ENCODE measurements around the gene HGFAC.

Gene HGFAC

DNA sequence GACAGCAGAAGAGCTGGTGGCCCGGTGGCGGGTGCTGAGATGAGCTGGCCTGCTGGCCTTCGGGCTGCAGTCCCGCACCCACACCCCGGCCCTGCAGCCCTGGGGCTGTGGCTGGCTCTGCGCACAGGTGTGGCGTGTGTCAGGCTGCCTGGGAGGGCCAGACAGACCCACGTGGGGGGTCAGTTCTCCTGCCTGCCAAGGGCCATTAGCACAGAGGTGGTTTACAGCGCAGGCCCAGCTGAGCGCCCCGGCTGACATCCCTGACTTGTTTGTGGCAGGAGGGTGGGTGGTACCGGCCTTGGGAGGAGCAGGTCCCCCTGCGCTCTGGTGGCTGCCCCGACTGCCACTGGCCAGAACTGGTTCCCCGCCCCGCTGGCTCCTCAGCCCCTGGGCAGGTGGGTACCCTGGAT, 9.4 kb upstream of the HGFAC start:
- DNase-seq: no peak
- TF ChIP-seq, protein P1, sequence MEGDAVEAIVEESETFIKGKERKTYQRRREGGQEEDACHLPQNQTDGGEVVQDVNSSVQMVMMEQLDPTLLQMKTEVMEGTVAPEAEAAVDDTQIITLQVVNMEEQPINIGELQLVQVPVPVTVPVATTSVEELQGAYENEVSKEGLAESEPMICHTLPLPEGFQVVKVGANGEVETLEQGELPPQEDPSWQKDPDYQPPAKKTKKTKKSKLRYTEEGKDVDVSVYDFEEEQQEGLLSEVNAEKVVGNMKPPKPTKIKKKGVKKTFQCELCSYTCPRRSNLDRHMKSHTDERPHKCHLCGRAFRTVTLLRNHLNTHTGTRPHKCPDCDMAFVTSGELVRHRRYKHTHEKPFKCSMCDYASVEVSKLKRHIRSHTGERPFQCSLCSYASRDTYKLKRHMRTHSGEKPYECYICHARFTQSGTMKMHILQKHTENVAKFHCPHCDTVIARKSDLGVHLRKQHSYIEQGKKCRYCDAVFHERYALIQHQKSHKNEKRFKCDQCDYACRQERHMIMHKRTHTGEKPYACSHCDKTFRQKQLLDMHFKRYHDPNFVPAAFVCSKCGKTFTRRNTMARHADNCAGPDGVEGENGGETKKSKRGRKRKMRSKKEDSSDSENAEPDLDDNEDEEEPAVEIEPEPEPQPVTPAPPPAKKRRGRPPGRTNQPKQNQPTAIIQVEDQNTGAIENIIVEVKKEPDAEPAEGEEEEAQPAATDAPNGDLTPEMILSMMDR (IDR thresholded peaks at IDR 0.05; ENCODE audit: low read depth, low read length): no peak
- Histone ChIP-seq H3K36me3 (no peaks in the 10 kb centered on the region), H3K4me1 (no peaks in the 10 kb centered on the region), H3K4me3 (ENCODE audit: low read depth, low read length) (no peak overlapping the region), H3K9me3 (no peaks in the 10 kb centered on the region), H3K27me3 (no peaks in the 10 kb centered on the region)

DNA sequence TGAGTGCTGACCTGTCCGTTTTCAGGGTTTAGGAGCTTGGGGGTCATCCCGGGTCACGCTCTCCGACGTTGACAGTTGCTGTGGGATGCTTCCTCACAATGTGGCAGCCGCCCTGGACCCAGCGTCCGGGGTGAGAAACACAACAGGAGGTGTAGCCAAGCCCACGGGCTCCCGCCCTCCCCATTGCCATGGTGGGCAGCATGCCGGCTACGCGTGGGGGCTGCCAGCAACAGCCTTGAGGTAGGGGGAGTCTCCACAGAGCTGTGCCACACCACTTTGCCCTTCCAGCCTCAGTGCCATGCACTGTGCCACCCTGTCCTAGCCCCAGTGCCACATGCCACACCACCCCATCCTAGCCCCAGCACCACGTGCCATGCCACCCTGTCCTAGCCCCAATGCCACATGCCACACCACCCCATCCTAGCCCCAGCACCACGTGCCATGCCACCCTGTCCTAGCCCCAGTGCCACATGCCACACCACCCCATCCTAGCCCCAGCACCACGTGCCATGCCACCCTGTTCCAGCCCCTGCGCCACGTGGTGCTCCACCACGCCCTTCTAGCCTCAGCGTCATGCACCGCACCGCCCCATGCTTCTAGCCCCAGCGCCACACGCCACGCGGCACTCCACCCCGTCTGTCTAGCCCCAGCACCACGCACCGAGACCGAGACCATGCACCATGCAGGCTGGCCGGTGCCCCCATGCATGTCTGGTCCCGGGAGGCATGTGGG, 8.5 kb upstream of the HGFAC start:
- TF ChIP-seq, protein P1 (IDR thresholded peaks at IDR 0.05; ENCODE audit: low read depth, low read length): no peak
- H3K4me3 ChIP-seq (ENCODE audit: low read depth, low read length): no peak overlapping the region
- H3K4me1 ChIP-seq: no peaks in the 10 kb centered on the region
- no peak for DNase-seq
- H3K27me3 ChIP-seq: no peaks in the 10 kb centered on the region
- no peaks in the 10 kb centered on the region for H3K36me3 ChIP-seq
- H3K9me3 ChIP-seq: no peaks in the 10 kb centered on the region

DNA sequence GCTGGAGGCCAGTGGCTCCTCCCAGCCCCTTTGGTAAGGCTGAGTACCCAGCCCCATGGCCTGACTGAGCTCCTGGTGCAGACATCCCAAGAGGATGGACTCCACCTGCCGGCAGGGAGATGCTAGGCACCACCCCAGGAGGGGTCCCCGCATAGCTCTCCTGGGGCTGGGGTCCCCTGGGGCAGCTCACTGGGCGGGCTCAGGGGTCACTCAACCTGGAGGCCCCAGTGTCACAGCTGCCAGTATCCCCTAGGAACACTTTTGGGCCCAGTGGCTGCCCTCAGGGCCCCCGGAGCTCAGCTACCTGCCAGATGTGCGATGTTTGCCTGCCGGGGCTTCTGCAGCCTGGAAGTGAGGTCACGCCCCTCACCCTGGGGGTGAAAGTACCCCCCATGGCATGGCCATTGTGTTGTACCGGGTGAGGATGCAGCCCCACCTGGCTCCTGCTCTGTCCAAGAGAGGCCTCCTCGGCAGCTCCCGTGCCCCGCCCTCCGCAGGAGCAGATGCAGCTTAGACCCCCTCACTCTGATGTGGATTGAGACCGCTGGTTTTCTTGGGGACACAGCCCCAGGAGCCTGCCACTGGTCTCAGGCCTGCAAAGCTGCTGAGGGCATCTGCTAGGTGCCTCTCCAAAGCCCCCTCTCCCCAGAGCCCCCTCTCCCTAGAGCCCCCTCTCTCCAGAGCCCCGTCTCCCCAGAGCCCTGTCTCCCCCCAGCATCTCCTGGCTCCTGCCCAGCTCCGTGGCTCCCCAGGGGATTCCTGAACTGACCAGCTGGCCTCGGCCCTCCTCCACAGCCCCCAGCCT, 6.7 kb upstream of the HGFAC start:
- DNase-seq: no peak
- no peaks in the 10 kb centered on the region for H3K4me1 ChIP-seq
- TF ChIP-seq, protein P1 (IDR thresholded peaks at IDR 0.05; ENCODE audit: low read depth, low read length): 0 out of 2 replicates have a peak, but pooled peaks have one; percentile 14

DNA sequence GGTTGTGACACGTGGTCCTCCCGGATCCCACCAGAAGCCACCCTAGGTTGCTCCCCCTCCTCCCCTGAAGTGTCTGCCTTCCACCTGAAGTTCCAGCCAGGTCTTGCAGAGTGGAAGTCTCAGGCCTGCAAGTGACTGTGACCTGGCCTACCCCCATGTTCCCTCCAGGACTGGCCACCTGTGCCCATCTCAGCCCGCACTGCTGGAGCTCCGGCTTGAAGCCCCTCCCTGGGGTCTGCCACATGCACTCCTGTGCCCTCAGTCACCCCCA, 6.1 kb upstream of the HGFAC start:
- Histone ChIP-seq H3K4me3 (ENCODE audit: low read depth, low read length) (no peak overlapping the region), H3K9me3 (no peaks in the 10 kb centered on the region), H3K27me3 (no peaks in the 10 kb centered on the region), H3K4me1 (no peaks in the 10 kb centered on the region), H3K36me3 (no peaks in the 10 kb centered on the region)
- TF ChIP-seq, protein P1 (IDR thresholded peaks at IDR 0.05; ENCODE audit: low read depth, low read length): no peak
- no peak for DNase-seq

More for the DNA sequence above, 6.7 kb upstream of the HGFAC start:
- Histone ChIP-seq H3K9me3 (no peaks in the 10 kb centered on the region), H3K27me3 (no peaks in the 10 kb centered on the region), H3K36me3 (no peaks in the 10 kb centered on the region), H3K4me3 (ENCODE audit: low read depth, low read length) (no peak overlapping the region)

DNA sequence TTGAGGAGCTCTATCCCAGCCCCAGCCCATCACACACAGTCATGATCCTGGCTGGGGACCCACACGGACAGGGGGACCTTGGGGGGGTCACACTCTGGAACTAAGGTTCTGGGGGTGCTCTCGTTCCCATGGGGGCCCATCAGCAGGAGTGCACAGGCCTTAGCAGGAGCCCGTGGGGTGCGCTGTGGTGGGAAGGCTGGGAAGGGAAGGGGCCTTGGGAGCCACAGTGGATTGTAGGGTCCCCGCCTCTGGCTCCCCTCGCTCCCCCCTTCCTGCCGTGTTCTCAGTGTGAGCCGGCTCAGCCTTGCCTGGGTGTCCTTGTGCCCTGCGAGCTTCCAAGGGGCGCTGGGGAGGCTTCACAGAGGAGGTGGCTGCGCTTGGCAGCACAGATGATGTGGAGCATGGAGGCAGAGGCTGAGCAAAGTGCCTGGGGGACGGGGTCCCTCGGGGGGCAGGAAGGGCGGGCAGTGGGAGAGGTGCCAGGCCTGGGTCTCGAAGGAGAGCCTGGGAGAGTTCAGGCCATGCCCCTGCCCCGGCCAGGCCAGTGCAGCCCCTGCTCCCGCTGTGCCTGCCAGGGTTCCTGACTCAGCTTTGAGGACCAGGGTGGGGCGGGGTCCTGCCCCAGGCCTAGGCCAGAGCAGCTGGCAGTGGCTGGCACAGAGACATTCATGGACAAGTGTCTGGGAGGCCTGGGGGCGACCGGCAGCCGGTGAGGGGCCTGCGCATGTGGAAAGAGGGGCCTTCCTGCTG, 5.5 kb upstream of the HGFAC start:
- Histone ChIP-seq H3K4me1 (no peaks in the 10 kb centered on the region), H3K36me3 (no peaks in the 10 kb centered on the region), H3K4me3 (ENCODE audit: low read depth, low read length) (no peak overlapping the region), H3K27me3 (no peaks in the 10 kb centered on the region), H3K9me3 (no peaks in the 10 kb centered on the region)
- TF ChIP-seq, protein P1 (IDR thresholded peaks at IDR 0.05; ENCODE audit: low read depth, low read length): no peak
- no peak for DNase-seq

Data from BE2C (cell line).